ENCODE measurements around the gene PTX3. TPM values are rescaled to one million over a fixed set of nuclear protein-coding genes. Genes with fewer than 3 reads are reported as not detected.

Gene PTX3
- polyA plus RNA-seq, 1 donor from 2014 or later, result 0.57 TPM

DNA sequence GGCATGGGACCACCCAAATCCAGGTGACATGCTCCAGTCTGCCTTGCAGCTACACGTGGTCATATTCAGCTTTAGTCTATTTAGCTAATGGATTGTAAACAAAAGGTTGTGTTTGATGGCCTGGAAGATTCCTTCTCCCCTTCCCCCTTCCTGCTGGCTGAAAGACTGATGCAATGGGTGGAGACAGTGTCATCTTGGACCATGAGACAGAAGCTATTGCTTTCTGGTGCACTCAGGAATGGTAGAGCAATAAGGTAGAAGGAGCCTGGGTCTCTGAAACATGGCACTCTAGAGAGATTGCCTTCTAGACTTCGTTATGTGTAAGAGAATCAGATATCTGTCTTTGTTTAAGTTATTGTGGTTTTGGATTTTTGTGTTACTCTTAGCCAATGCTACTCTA lies 25.7 kb upstream of the PTX3 start:
- Histone ChIP-seq H3K9ac (ENCODE audit: low read length) (no peak overlapping the region), H3K4me3 (ENCODE audit: low read length) (no peak overlapping the region), H3F3A (ENCODE audit: insufficient read depth, low read length, poor library complexity, severe bottlenecking) (no peaks in the 10 kb centered on the region), H4K20me1 (ENCODE audit: insufficient read depth) (no peaks in the 10 kb centered on the region), H3K27ac (ENCODE audit: low read length) (no peak overlapping the region), H3K36me3 (ENCODE audit: insufficient read depth, low read length) (no peaks in the 10 kb centered on the region), H3K27me3 (ENCODE audit: insufficient read depth, low read depth, low read length) (no peaks in the 10 kb centered on the region), H3K9me3 (ENCODE audit: low read length) (no peaks in the 10 kb centered on the region), H3K9me2 (ENCODE audit: insufficient read depth, low read length) (no peaks in the 10 kb centered on the region), H3K79me2 (replicated peaks; ENCODE audit: insufficient read depth, low read length) (no peaks in the 10 kb centered on the region), H2AFZ (ENCODE audit: low read depth, low read length) (no peak overlapping the region), H3K4me2 (ENCODE audit: low read length) (no peak overlapping the region)
- TF ChIP-seq EP300 (conservative IDR thresholded peaks at IDR 0.05; ENCODE audit: poor library complexity, severe bottlenecking), result no peak
- no peak for TF ChIP-seq EZH2 (IDR thresholded peaks at IDR 0.05; ENCODE audit: borderline replicate concordance, insufficient read depth, low read length, poor library complexity, severe bottlenecking)
- no peak for TF ChIP-seq SMC3 (conservative IDR thresholded peaks at IDR 0.05; ENCODE audit: poor library complexity)
- TF ChIP-seq RAD21 (conservative IDR thresholded peaks at IDR 0.05), result no peak
- no peak for TF ChIP-seq POLR2AphosphoS5 (IDR thresholded peaks at IDR 0.05)
- TF ChIP-seq MXI1 (conservative IDR thresholded peaks at IDR 0.05; ENCODE audit: poor library complexity, severe bottlenecking), result no peak
- TF ChIP-seq, protein P1, sequence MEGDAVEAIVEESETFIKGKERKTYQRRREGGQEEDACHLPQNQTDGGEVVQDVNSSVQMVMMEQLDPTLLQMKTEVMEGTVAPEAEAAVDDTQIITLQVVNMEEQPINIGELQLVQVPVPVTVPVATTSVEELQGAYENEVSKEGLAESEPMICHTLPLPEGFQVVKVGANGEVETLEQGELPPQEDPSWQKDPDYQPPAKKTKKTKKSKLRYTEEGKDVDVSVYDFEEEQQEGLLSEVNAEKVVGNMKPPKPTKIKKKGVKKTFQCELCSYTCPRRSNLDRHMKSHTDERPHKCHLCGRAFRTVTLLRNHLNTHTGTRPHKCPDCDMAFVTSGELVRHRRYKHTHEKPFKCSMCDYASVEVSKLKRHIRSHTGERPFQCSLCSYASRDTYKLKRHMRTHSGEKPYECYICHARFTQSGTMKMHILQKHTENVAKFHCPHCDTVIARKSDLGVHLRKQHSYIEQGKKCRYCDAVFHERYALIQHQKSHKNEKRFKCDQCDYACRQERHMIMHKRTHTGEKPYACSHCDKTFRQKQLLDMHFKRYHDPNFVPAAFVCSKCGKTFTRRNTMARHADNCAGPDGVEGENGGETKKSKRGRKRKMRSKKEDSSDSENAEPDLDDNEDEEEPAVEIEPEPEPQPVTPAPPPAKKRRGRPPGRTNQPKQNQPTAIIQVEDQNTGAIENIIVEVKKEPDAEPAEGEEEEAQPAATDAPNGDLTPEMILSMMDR (IDR thresholded peaks at IDR 0.05; ENCODE audit: poor library complexity, severe bottlenecking), result no peak
- TF ChIP-seq REST (IDR thresholded peaks at IDR 0.05; ENCODE audit: borderline replicate concordance), result no peak

DNA sequence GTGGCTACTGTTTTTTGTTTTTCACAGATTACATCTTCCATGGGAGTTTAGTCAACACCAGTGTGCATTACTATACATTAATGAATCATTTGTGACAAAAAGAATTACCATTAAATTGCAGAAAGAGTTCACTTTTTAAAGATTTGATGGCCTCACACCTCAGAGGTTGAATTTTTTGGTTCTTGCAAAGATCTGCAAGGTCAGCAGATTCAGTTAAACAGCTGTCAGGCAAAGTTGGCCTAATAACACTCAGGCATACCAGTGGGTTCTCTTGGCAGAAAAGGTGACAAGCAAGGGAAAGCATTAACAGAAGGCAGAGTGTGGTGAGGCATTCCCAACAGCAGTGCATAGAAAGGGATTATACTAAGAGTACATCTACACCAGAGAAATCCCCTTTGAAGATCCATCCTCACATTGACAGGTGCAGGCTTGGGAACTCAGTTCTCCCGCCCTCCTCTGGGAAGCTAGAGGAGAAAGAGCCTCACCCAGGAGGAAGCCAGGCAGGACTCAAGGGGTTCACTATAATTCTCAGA lies 24.3 kb upstream of the PTX3 start:
- H3K9me2 ChIP-seq (ENCODE audit: insufficient read depth, low read length), result no peaks in the 10 kb centered on the region
- H3K9ac ChIP-seq (ENCODE audit: low read length), result no peak overlapping the region
- H3K27me3 ChIP-seq (ENCODE audit: insufficient read depth, low read depth, low read length), result no peaks in the 10 kb centered on the region
- H4K20me1 ChIP-seq (ENCODE audit: insufficient read depth), result no peaks in the 10 kb centered on the region
- no peak overlapping the region for H2AFZ ChIP-seq (ENCODE audit: low read depth, low read length)
- no peaks in the 10 kb centered on the region for H3F3A ChIP-seq (ENCODE audit: insufficient read depth, low read length, poor library complexity, severe bottlenecking)
- no peaks in the 10 kb centered on the region for H3K9me3 ChIP-seq (ENCODE audit: low read length)
- no peaks in the 10 kb centered on the region for H3K36me3 ChIP-seq (ENCODE audit: insufficient read depth, low read length)
- H3K79me2 ChIP-seq (replicated peaks; ENCODE audit: insufficient read depth, low read length), result no peaks in the 10 kb centered on the region
- H3K4me2 ChIP-seq (ENCODE audit: low read length), result no peak overlapping the region
- no peak overlapping the region for H3K27ac ChIP-seq (ENCODE audit: low read length)
- no peak overlapping the region for H3K4me3 ChIP-seq (ENCODE audit: low read length)
- TF ChIP-seq REST (IDR thresholded peaks at IDR 0.05; ENCODE audit: borderline replicate concordance) (no peak), RAD21 (conservative IDR thresholded peaks at IDR 0.05) (no peak), POLR2AphosphoS5 (IDR thresholded peaks at IDR 0.05) (no peak), EP300 (conservative IDR thresholded peaks at IDR 0.05; ENCODE audit: poor library complexity, severe bottlenecking) (no peak), SMC3 (conservative IDR thresholded peaks at IDR 0.05; ENCODE audit: poor library complexity) (no peak), EZH2 (IDR thresholded peaks at IDR 0.05; ENCODE audit: borderline replicate concordance, insufficient read depth, low read length, poor library complexity, severe bottlenecking) (no peak), TAF1 (IDR thresholded peaks at IDR 0.05; ENCODE audit: low read depth) (no peak), MXI1 (conservative IDR thresholded peaks at IDR 0.05; ENCODE audit: poor library complexity, severe bottlenecking) (no peak)
- TF ChIP-seq, protein P1 (IDR thresholded peaks at IDR 0.05; ENCODE audit: poor library complexity, severe bottlenecking), result no peak

All from neural cell (in vitro differentiated cells).